ENCODE measurements around the gene FABP3.

The FABP3 gene

DNA sequence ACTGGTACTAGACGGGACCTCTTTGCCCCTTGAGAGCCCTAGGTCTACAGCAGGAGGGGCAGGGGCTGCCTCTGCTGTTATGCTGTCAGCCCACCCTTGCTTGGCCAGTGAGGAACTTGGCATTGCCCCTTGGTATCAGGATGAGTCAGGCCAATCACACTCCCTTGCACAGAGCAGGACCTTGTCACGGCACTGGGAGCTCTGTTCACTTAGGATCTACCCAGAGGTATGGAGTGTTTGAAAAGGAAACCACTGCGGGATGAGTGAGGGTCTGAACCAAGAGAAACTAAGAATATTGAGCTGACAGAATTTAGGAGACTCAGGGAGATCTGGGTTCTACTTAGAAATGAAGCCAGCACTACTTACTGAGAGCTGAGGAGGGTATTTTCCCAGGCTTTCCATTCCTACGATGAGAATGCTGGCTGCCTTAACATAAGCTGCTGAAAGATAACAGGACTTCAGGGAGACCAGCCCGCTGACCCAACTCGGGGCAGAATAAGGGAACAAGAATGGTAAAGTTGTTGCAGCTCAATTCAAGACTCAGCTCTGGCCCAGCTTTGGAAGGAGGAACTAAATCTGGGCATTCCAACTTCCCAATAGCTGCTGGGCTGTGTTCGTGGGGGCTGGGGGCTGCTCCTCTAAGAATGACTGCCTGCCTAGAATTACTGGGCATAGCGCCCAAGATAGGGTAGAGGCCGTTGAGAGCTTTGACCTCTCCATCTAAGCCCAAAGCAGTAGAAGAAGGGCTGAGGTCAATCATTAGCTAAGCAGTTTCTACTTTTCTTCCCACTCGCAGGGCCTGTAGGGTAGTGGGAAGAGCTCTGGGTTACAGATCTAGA, 1.5 kb downstream of the FABP3 start:
- DNase-seq (ENCODE audit: low spot score): no peak

- DNase-seq (ENCODE audit: low spot score): no peak
Observed at GRCh38 chr1:31370565-31370964, 2.3 kb downstream of the FABP3 start.

- DNase-seq (ENCODE audit: low spot score): no peak
Observed at GRCh38 chr1:31370021-31370420, 2.9 kb downstream of the FABP3 start.

- DNase-seq (ENCODE audit: low spot score): no peak
Observed at GRCh38 chr1:31368611-31369107, 4.2 kb downstream of the FABP3 start.

DNA sequence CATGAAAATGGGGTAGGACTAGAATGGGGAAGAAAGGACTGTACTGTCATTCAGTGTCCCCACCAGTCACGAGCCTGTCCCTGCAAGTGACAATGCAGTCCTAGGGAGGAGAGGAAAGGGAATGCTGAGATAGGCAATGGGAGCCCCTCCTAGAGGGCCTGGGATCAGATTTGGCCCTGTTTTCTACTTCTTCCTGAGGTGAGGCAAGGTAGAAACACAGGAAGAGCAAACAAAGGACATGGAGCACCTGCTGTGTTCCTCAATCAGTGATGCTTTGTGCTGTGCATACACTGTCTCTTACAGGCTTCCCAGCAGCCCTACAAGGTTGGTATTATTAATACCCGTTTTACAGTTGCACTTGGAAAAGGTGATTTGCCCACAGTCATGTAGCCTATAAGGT, 6.1 kb downstream of the FABP3 start:
- no peak for DNase-seq (ENCODE audit: low spot score)

GRCh38 chr1:31364561-31365250, 8.2 kb downstream of the FABP3 start:
- DNase-seq (ENCODE audit: low spot score): no peak

DNA sequence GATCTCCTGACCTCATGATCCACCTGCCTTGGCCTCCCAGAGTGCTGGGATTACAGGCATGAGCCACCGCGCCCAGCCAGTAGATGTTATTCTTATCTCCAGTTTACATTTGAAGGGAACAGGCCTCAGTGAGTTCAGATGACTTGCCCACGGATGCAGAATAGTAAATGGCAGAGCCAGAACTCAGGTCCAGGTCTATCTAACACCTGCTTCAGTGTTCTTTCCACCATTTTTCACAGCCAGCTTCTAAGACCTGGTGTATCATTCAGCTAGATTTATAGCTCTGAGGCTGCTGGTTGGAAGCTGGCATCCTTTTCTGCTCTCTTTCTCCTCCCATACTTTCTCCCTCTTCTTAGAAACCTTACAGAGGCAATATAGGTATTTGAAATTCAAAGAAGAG, 10.8 kb downstream of the FABP3 start:
- DNase-seq (ENCODE audit: low spot score): no peak

GRCh38 chr1:31361607-31362006, 11.3 kb downstream of the FABP3 start:
- no peak for DNase-seq (ENCODE audit: low spot score)

- no peak for DNase-seq (ENCODE audit: low spot score)
Observed at GRCh38 chr1:31356427-31356826, 16.4 kb downstream of the FABP3 start.

- no peak for DNase-seq (ENCODE audit: low spot score)
Observed at GRCh38 chr1:31354283-31354682, 18.6 kb downstream of the FABP3 start.

- no peak for DNase-seq (ENCODE audit: low spot score)
Observed at GRCh38 chr1:31348449-31348848, 24.4 kb downstream of the FABP3 start.

DNA sequence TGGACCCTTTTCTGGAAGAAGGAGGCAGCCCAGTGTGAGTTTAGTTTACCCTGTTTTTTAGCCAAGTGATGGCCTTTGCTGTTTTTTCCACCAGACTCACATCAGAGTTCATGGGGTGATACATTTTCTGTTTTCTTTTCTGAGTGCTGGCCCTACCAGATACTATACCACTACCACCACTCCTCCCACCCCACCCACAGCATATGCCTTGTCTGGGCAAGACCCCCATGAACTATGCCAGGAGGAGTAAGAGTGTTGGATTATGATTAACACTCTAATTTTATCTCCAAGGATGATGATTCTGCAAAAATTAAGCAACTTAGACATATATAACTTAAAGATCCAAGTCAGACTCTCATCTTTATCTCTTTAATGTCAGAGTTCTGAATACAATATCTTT, 26.1 kb downstream of the FABP3 start:
- DNase-seq (ENCODE audit: low spot score): no peak

DNA sequence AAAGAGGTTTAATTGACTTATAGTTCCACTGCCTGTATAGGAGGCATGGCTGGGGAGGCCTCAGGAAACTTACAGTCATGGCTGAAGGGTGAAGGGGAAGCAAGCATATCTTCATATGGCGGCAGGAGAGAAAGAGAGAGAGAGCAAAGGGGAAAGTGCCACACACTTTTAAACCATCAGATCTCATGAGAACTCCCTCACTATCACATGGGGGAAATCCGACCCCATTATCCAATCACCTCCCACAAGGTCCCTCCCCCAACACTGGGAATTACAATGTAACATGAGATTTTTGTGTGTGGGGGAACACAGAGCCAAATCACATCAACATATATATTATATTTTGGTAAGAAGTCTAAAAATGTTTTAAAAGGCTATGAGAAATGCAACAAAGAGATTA, 27.2 kb downstream of the FABP3 start:
- DNase-seq (ENCODE audit: low spot score): no peak

GRCh38 chr1:31344503-31344902, 28.4 kb downstream of the FABP3 start:
- DNase-seq (ENCODE audit: low spot score): no peak

DNA sequence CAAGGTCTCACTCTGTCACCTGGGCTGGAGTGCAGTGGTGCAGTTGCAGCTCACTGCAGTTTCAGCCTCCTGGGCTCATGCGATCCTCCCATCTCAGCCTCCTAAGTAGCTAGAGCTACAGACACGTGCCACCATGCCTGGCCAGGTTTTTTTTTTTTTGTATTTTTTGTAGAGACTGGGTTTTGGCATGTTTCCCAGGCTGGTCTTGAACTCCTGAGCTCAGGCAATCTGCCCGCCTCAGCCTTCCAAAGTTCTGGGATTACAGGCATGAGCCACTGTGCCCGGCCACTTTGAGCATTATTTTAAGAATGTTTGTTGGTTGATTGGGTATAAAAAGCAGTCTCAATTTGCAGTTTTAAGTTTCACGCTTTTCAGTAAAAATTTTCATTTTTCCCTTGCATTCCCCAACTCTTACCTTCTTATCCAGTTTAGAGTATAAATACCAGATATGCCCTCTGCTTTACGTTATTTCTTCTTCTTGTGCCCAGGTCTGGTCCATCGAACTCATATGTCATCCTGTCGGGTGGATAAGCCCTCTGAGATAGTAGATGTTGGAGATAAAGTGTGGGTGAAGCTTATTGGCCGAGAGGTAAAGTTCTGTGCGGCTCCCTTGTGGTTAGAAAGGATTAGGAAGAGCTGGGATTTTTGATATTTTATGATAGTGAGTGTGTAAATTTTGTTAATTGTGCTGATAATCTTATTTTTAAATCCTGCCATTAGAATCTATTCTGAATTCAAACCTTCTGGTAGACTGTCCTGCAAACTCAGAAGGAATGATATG, 36.0 kb downstream of the FABP3 start:
- DNase-seq (ENCODE audit: low spot score): no peak

- DNase-seq (ENCODE audit: low spot score): peak; percentile 62
Observed at GRCh38 chr1:31335007-31335406, 37.9 kb downstream of the FABP3 start.

DNA sequence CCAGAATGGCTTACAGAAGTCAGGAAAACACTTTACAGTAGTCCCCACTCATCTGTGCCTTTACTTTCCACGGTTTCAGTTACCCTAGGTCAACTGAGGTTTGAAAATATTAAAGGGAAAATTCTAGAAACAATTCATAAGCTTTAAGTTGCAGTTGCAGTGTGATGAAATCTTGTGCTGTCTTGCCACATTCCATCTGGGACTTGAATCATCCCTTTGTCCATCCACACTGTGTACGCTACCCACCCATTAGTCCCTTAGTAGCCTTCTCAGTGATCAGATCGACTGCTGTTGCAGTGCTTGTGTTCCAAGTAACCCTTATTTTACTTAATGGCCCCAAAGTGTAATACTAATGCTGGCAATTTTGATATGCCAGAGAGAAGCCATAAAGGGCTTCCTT, 45.5 kb downstream of the FABP3 start:
- DNase-seq (ENCODE audit: low spot score): no peak

DNA sequence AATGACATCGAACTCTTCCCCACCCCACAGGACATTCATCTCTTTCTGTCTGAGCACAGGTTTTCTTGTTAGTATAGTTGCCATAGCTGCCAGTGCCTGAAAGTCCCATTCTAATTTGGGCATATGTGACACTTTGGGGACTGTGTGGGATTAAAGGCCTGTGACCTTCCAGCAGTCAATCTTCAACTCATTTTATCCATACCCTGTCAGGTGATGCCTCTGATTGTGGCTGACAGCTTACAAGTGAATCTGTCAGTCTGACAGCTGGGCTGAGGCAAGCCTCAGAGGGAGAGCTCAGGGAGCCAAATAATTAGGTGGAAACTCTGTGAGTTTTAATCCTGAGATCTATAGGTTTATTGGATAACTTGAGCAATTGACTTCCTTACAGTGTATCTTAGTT, 46.4 kb downstream of the FABP3 start:
- DNase-seq (ENCODE audit: low spot score): no peak

DNA sequence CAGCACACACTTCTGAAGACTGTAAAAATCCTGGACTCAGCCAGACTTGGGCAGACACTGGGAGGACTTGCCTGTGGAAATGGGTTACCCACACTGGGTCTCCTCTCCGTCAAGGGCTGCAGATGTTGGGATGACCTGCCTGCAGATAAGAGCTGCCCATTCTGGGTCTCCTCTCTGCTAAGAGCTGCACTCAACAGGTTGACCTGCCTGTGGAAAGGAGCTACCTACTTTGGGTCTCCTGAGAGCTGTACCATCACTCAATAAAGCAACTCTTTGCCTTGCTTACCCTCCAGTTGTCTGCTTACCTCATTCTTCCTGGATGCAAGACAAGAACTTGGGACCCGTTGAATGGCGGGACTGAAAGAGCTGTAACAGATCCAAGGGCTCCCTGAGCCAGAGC, 47.9 kb downstream of the FABP3 start:
- DNase-seq (ENCODE audit: low spot score): no peak

- no peak for DNase-seq (ENCODE audit: low spot score)
Observed at GRCh38 chr1:31324093-31324492, 48.8 kb downstream of the FABP3 start.

DNA sequence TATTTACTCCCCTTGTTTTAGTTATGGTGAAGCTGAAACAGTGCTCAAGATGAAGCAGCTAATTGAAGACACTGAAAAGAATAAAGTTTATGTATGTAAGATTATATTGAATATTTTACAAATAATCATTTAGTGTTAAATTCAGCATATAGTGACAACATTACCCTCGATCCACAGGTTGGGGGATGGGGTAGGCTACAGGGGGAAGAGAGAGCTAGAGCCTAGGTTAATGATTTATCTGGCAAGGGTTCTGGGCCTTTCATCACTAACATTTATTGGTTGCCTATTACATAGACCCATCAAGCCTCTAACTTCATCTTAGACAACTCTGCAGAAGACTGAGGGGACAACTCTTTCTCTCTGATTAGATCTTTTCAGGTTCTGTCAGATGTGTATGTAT, 54.7 kb downstream of the FABP3 start:
- DNase-seq (ENCODE audit: low spot score): no peak

DNA sequence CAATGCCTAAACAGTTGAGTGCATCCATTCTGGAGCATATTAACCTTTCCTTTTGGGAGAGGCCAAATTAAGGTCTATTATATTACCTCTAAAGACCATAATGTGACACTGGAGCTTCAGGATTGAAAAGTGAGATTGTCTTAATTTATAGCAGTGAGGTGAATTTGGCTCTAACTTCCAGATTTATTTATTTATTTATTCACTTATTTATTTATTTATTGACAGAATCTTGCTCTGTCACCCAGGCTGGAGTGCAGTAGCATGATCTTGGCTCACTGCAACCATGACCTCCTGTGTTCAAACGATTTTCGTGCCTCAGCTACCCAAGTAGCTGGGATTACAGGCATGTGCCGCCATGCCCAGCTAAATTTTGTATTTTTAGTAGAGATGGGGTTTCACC, 57.0 kb downstream of the FABP3 start:
- no peak for DNase-seq (ENCODE audit: low spot score)
